Cerebellar cortex (tissue), 1 donor: ENCODE measurements around the gene KIAA1755.
A peak's percentile ranks its signal among the peaks of the same experiment; 100 is the strongest.

Experiments used
- DNase-seq: peaks from one replicate; pipeline ENCODE4 v3.0.0-alpha.2; 2015; ENCODE audit warnings: low spot score

Gene KIAA1755

GRCh38 chr20:38219006-38219950 is 41.3 kb downstream of the KIAA1755 start:
- DNase-seq: no peak

GRCh38 chr20:38218566-38218885 is 42.0 kb downstream of the KIAA1755 start:
- DNase-seq: no peak

GRCh38 chr20:38217791-38218565 is 42.6 kb downstream of the KIAA1755 start:
- no peak for DNase-seq

GRCh38 chr20:38216746-38217595 is 43.6 kb downstream of the KIAA1755 start:
- DNase-seq: no peak

- no peak for DNase-seq
Observed at GRCh38 chr20:38216201-38216600, 44.3 kb downstream of the KIAA1755 start.

- DNase-seq: no peak
Observed at GRCh38 chr20:38215194-38216182, 45.0 kb downstream of the KIAA1755 start.

GRCh38 chr20:38214256-38215193 is 46.0 kb downstream of the KIAA1755 start:
- DNase-seq: no peak

GRCh38 chr20:38213607-38213940 is 47.0 kb downstream of the KIAA1755 start:
- no peak for DNase-seq

- DNase-seq: no peak
Observed at GRCh38 chr20:38212806-38213606, 47.5 kb downstream of the KIAA1755 start.

- peak; percentile 23 for DNase-seq
Observed at GRCh38 chr20:38211200-38212097, 49.1 kb downstream of the KIAA1755 start.

- DNase-seq: no peak
Observed at GRCh38 chr20:38210741-38211140, 49.8 kb downstream of the KIAA1755 start.

GRCh38 chr20:38209736-38210405 is 50.7 kb downstream of the KIAA1755 start:
- DNase-seq: no peak

GRCh38 chr20:38209054-38209675 is 51.4 kb downstream of the KIAA1755 start:
- no peak for DNase-seq

- no peak for DNase-seq
Observed at GRCh38 chr20:38208523-38208922, 52.0 kb downstream of the KIAA1755 start.

GRCh38 chr20:38208088-38208487 is 52.4 kb downstream of the KIAA1755 start:
- no peak for DNase-seq

GRCh38 chr20:38207621-38208020 is 52.9 kb downstream of the KIAA1755 start:
- DNase-seq: no peak

GRCh38 chr20:38205001-38205400 is 55.5 kb downstream of the KIAA1755 start:
- DNase-seq: no peak
